Adrenal gland (tissue), 5 donors: ENCODE results near the gene DENND5B.

Source experiments
- POLR2A ChIP-seq, 2 donors: fragments of 450-650 bp; IDR thresholded peaks; one replicate each; pipeline ENCODE4 v1.6.1; 2017; ENCODE audit warnings: antibody characterized with exemption in 2 of 2, mild to moderate bottlenecking in 2 of 2, moderate library complexity in 1 of 2
- TF ChIP-seq, protein P1 (sequence below), 6 experiments: fragments of 450-650 bp in 4 of 6; fragments of 200-600 bp in 2 of 6; sonication (generic) in 1 of 6; IDR thresholded peaks; 1 replicate in 5 of 6; 2 replicates in 1 of 6; pipeline versions ENCODE4 v1.5.1 to v1.8.0; 2016 to 2021; ENCODE audit warnings: antibody characterized with exemption in 6 of 6, mild to moderate bottlenecking in 2 of 6, moderate library complexity in 1 of 6
- donor health status: DM: no; HTN: no; CAD: no.

DNA sequence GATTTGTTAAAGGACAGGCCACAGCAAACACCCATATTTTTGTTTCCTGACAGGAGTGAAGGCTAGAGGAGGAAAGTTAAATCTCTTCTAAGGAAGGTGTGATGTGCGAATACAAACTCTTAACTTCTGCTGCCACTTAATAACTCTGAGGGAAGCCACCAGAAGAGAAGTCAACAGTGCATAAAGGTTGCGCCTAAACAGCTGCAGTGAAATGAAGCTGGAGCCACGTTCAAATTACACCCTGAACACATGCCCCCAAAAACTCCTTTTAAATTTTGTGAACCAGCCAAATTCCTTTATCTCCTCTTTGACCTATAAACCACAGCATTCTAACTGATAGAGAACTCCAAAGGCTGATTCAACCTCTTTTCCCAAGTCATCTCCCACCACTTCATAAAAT, 22.4 kb downstream of the DENND5B start:
- TF ChIP-seq, protein P1, sequence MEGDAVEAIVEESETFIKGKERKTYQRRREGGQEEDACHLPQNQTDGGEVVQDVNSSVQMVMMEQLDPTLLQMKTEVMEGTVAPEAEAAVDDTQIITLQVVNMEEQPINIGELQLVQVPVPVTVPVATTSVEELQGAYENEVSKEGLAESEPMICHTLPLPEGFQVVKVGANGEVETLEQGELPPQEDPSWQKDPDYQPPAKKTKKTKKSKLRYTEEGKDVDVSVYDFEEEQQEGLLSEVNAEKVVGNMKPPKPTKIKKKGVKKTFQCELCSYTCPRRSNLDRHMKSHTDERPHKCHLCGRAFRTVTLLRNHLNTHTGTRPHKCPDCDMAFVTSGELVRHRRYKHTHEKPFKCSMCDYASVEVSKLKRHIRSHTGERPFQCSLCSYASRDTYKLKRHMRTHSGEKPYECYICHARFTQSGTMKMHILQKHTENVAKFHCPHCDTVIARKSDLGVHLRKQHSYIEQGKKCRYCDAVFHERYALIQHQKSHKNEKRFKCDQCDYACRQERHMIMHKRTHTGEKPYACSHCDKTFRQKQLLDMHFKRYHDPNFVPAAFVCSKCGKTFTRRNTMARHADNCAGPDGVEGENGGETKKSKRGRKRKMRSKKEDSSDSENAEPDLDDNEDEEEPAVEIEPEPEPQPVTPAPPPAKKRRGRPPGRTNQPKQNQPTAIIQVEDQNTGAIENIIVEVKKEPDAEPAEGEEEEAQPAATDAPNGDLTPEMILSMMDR (IDR thresholded peaks at IDR 0.05): no peak
- no peak for TF ChIP-seq POLR2A (IDR thresholded peaks at IDR 0.05)
